NT2/D1 (cell line): Measurements from ENCODE around the gene NAA40.

ENCODE experiments used
- SUZ12 ChIP-seq: IDR thresholded peaks from 2 replicates; pipeline ENCODE4 v1.6.1; 2011; ENCODE audit not compliant: insufficient read length, insufficient read depth; ENCODE audit errors: extremely low read depth
- YY1 ChIP-seq: IDR thresholded peaks from 2 replicates; pipeline ENCODE4 v1.6.1; 2011; ENCODE audit not compliant: insufficient read length, insufficient read depth
- ZNF274 ChIP-seq: IDR thresholded peaks from 2 replicates; pipeline ENCODE4 v1.6.1; 2011; ENCODE audit warnings: mild to moderate bottlenecking, low read depth, low read length

GRCh38 chr11:63904743-63905142 is 34.1 kb upstream of the NAA40 start:
- TF ChIP-seq ZNF274 (no peak), YY1 (no peak), SUZ12 (no peak)
